A549 (cell line): Measurements from ENCODE around the gene BCKDHA. TPM values are rescaled to one million over a fixed set of nuclear protein-coding genes. Genes with fewer than 3 reads are reported as not detected.
A peak's percentile ranks its signal among the peaks of the same experiment; 100 is the strongest.

Source experiments
- ATAC-seq, 2 experiments: fragments of 200-7000 bp in 1 of 2; fragments of >200 bp in 1 of 2; cut with Nextera tagmentation in 1 of 2; cut with Tn5 transposase in 1 of 2; 3 replicates each; pipeline versions ENCODE4 v1.8.0 to v1.9.1; 2018 to 2020; ENCODE audit warnings: mild to moderate bottlenecking in 1 of 2, moderate library complexity in 1 of 2
- CTCF ChIA-PET: fragments of 300-600 bp; sonication (Branson Sonifier 250); formaldehyde crosslinking; extraction: SDS; loops from one replicate; lab custom pipeline; 2021; ENCODE audit warnings: antibody characterized with exemption, inconsistent platforms; lab: Yijun Ruan, JAX
- POLR2A ChIA-PET: fragments of 350-600 bp; formaldehyde crosslinking; extraction: SDS; loops from one replicate; lab custom pipeline; 2021; ENCODE audit warnings: antibody characterized with exemption, inconsistent platforms; lab: Yijun Ruan, JAX
- DNase-seq, 2 experiments: peaks; one replicate each; pipeline versions ENCODE4 v3.0.0 to v3.0.0-alpha.2; 2011 to 2016; ENCODE audit warnings: low read depth in 1 of 2, low spot score in 1 of 2
- FAIRE-seq: peaks from 2 replicates; lab custom pipeline; 2011; peaks lifted over from hg19 to GRCh38; lab: Jason Lieb, UNC
- H3K27ac ChIP-seq, 2 experiments: fragments of >200 bp; sonication (Bioruptor Twin); formaldehyde crosslinking; 3 replicates each; pipeline ENCODE4 v1.5.1; 2016 to 2017
- H3K4me1 ChIP-seq: fragments of >200 bp; sonication (Bioruptor Twin); formaldehyde crosslinking; 3 replicates; pipeline ENCODE4 v1.6.1; 2016
- H3K4me2 ChIP-seq: fragments of >200 bp; sonication (Bioruptor Twin); formaldehyde crosslinking; 3 replicates; pipeline ENCODE4 v1.6.1; 2016
- H3K4me3 ChIP-seq: fragments of >200 bp; sonication (Bioruptor Twin); formaldehyde crosslinking; 3 replicates; pipeline ENCODE4 v1.5.1; 2016
- H3K9me3 ChIP-seq: fragments of >200 bp; sonication (Bioruptor Twin); formaldehyde crosslinking; 3 replicates; pipeline ENCODE4 v1.6.1; 2016
- BHLHE40 ChIP-seq: IDR thresholded peaks from 2 replicates; pipeline ENCODE4 v1.6.1; 2012; ENCODE audit warnings: low read depth, low read length, inconsistent platforms
- CEBPB ChIP-seq, 2 experiments: fragments of >200 bp in 1 of 2; sonication (Bioruptor Twin) in 1 of 2; formaldehyde crosslinking in 1 of 2; IDR thresholded peaks; 2 replicates each; pipeline ENCODE4 v1.6.1; 2012 to 2016
- CHD2 ChIP-seq: fragments of 150-350 bp; IDR thresholded peaks from 2 replicates; pipeline ENCODE4 v1.6.1; 2014; ENCODE audit warnings: low read length; ENCODE audit not compliant: partially characterized antibody
- E2F6 ChIP-seq: IDR thresholded peaks from 2 replicates; pipeline ENCODE4 v1.6.1; 2012; ENCODE audit warnings: low read depth, borderline replicate concordance
- ESRRA ChIP-seq: fragments of 150-350 bp; IDR thresholded peaks from 2 replicates; pipeline ENCODE4 v1.6.1; 2014; ENCODE audit warnings: mild to moderate bottlenecking, low read length, borderline replicate concordance
- FOXS1 ChIP-seq: fragments of 250-450 bp; sonication (Bioruptor Pico); IDR thresholded peaks from 2 replicates; pipeline ENCODE4 v1.5.0; 2020; ENCODE audit warnings: mild to moderate bottlenecking, moderate library complexity
- HES2 ChIP-seq: fragments of >200 bp; sonication (Bioruptor Twin); formaldehyde crosslinking; IDR thresholded peaks from 2 replicates; pipeline ENCODE4 v1.6.1; 2016
- HMGXB4 ChIP-seq: fragments of 250-450 bp; sonication (Bioruptor Pico); IDR thresholded peaks from 2 replicates; pipeline ENCODE4 v1.5.0; 2021; ENCODE audit warnings: mild to moderate bottlenecking, moderate library complexity, borderline replicate concordance
- HOXB5 ChIP-seq: fragments of 250-450 bp; sonication (Bioruptor Pico); IDR thresholded peaks from 2 replicates; pipeline ENCODE4 v1.5.0; 2020; ENCODE audit warnings: mild to moderate bottlenecking, moderate library complexity
- JUN ChIP-seq, 2 experiments: fragments of >200 bp; sonication (Bioruptor Twin); formaldehyde crosslinking; IDR thresholded peaks; 2 replicates in 1 of 2; 3 replicates in 1 of 2; pipeline ENCODE4 v1.6.1; 2016 to 2017
- JUNB ChIP-seq: fragments of >200 bp; sonication (Bioruptor Twin); formaldehyde crosslinking; IDR thresholded peaks from 2 replicates; pipeline ENCODE4 v1.6.1; 2016
- KDM1A ChIP-seq: fragments of 200-600 bp; sonication (generic); IDR thresholded peaks from 2 replicates; pipeline ENCODE4 v1.6.1; 2016; ENCODE audit warnings: low read depth, mild to moderate bottlenecking
- KDM5A ChIP-seq: fragments of 200-600 bp; sonication (generic); IDR thresholded peaks from 2 replicates; pipeline ENCODE4 v1.6.1; 2016; ENCODE audit warnings: antibody characterized with exemption, mild to moderate bottlenecking
- MAFK ChIP-seq: fragments of 450-650 bp; IDR thresholded peaks from 2 replicates; pipeline ENCODE4 v1.6.1; 2014; ENCODE audit not compliant: partially characterized antibody
- NPAS2 ChIP-seq: fragments of 250-450 bp; sonication (Bioruptor Pico); IDR thresholded peaks from 2 replicates; pipeline ENCODE4 v1.8.0; 2022; ENCODE audit warnings: mild to moderate bottlenecking, moderate library complexity, borderline replicate concordance
- PHF8 ChIP-seq: fragments of 200-600 bp; sonication (generic); IDR thresholded peaks from 2 replicates; pipeline ENCODE4 v1.6.1; 2016; ENCODE audit warnings: low read depth, mild to moderate bottlenecking, antibody characterized with exemption, moderate library complexity, borderline replicate concordance
- POLR2A ChIP-seq: IDR thresholded peaks from 2 replicates; pipeline ENCODE4 v1.6.1; 2012; ENCODE audit warnings: mild to moderate bottlenecking, low read length
- POLR2AphosphoS2 ChIP-seq: conservative IDR thresholded peaks from 2 replicates; pipeline ENCODE4 v1.6.1; 2012; ENCODE audit warnings: low read length, improper control_type of control experiment, inconsistent platforms
- RAD21 ChIP-seq, 2 experiments: fragments of >200 bp in 1 of 2; sonication (Bioruptor Twin) in 1 of 2; formaldehyde crosslinking in 1 of 2; IDR thresholded peaks in 1 of 2; conservative IDR thresholded peaks in 1 of 2; 2 replicates in 1 of 2; 3 replicates in 1 of 2; pipeline ENCODE4 v1.6.1; 2012 to 2018; ENCODE audit warnings: inconsistent platforms in 1 of 2
- RNF2 ChIP-seq: fragments of 200-600 bp; sonication (generic); IDR thresholded peaks from 2 replicates; pipeline ENCODE4 v1.6.1; 2016; ENCODE audit warnings: low read depth, mild to moderate bottlenecking, antibody characterized with exemption, moderate library complexity, borderline replicate concordance
- WGBS: methylation state at CpG from one replicate; pipeline ENCODE4 v1.1.6; 2017; ENCODE audit errors: missing lambda C conversion rate; 5-methylcytosine and 5-hydroxymethylcytosine counted together
- polyA plus RNA-seq, 4 experiments: library from polyadenylated mRNA; depleted of rRNA in 3 of 4; stranded (reverse); fragments of >200 nt; fragmentation: RNase III in 1 of 4; extraction: RNeasy Plus Mini Kit Qiagen cat#74134 plus additional on column Dnase treatment in 1 of 4; gene quantifications; 2 replicates in 3 of 4; 3 replicates in 1 of 4; pipeline ENCODE4 v1.2.3, GENCODE V29; 2011 to 2017

BCKDHA gene
- polyA plus RNA-seq, 2 of the 4 experiments (the other 2 are of a cell fraction), result 42.9 to 44.4 TPM

DNA sequence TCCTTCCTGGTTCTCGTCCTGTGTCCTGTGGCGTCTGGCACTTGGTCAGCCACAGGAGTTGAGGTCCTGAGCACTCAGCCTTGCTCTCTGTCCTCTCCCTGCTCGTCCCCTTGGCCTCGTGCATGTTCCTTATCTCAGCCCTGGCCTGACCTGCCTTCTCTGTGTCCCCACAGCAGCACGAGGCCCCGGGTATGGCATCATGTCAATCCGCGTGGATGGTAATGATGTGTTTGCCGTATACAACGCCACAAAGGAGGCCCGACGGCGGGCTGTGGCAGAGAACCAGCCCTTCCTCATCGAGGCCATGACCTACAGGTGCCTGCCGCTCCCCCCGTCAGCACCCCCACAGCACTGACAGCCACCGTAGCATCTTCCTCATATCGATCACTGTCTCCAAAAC, 24.8 kb downstream of the BCKDHA start:
- no peaks in the 10 kb centered on the region for H3K4me1 ChIP-seq
- POLR2A ChIA-PET, result no interaction called here
- ATAC-seq, result no peak
- no peak for TF ChIP-seq POLR2AphosphoS2
- TF ChIP-seq CHD2, result no peak
- no peak for TF ChIP-seq HMGXB4 (CRISPR knock-in tag)
- no peak for TF ChIP-seq ESRRA
- no peak for TF ChIP-seq FOXS1 (CRISPR knock-in tag)
- TF ChIP-seq, all 56 proteins: peak for 0
- FAIRE-seq (no peak), DNase-seq (no peak)
- H3K9me3 ChIP-seq, result no peaks in the 10 kb centered on the region
- CTCF ChIA-PET, result interaction anchor here (0.6 to 3.8 kb wide), 7 partner anchors 9 to 150 kb away, joined by 3 to 13 read pairs (median 9); partner anchors contain the start of gene DMAC2
- no peak overlapping the region for H3K4me2 ChIP-seq
- no peak overlapping the region for H3K27ac ChIP-seq
- H3K4me3 ChIP-seq, result no peak overlapping the region
- WGBS, result 81% methylated on average over 18 of the region's 18 CpGs

DNA sequence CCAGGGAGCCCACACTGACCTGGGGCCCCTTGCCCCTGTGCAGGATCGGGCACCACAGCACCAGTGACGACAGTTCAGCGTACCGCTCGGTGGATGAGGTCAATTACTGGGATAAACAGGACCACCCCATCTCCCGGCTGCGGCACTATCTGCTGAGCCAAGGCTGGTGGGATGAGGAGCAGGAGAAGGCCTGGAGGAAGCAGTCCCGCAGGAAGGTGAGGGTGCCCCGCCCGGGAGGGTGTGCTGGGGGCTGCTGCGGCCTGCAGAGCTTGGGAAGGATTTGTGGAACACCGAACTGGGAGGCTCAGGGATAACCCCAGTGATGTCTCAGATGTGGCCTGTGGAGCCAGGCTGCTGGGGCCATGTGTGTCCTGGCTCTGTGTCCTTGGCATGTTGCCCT, 25.3 kb downstream of the BCKDHA start:
- ChIA-PET CTCF (interaction anchor here (0.6 to 3.8 kb wide), 8 partner anchors 9 to 413 kb away, joined by 3 to 13 read pairs (median 4); no protein-coding TSS in a partner anchor), POLR2A (interaction anchor here (1.9 kb wide), 1 partner anchor 17 kb away, joined by 12 read pairs; the partner anchor contains the start of gene DMAC2)
- Histone ChIP-seq H3K27ac (no peak overlapping the region), H3K4me3 (no peak overlapping the region), H3K4me2 (no peak overlapping the region), H3K9me3 (no peaks in the 10 kb centered on the region), H3K4me1 (no peaks in the 10 kb centered on the region)
- DNase-seq (no peak), FAIRE-seq (no peak)
- 96% methylated on average over 11 of the region's 12 CpGs for WGBS
- no peak for TF ChIP-seq POLR2A
- TF ChIP-seq E2F6, result no peak
- no peak for TF ChIP-seq HES2
- TF ChIP-seq RAD21 (conservative IDR thresholded peaks at IDR 0.05 in 1 of 2, IDR thresholded peaks at IDR 0.05 in 1 of 2), result no peak
- TF ChIP-seq JUN (IDR thresholded peaks at IDR 0.05), result no peak
- no peak for TF ChIP-seq BHLHE40
- TF ChIP-seq PHF8, result no peak
- TF ChIP-seq KDM5A, result no peak
- no peak for TF ChIP-seq JUNB
- TF ChIP-seq MAFK, result no peak
- TF ChIP-seq HOXB5 (CRISPR knock-in tag), result no peak
- TF ChIP-seq RNF2, result no peak
- TF ChIP-seq CEBPB (IDR thresholded peaks at IDR 0.05), result no peak
- TF ChIP-seq, all 56 proteins: peak for 0
- no peak for ATAC-seq

DNA sequence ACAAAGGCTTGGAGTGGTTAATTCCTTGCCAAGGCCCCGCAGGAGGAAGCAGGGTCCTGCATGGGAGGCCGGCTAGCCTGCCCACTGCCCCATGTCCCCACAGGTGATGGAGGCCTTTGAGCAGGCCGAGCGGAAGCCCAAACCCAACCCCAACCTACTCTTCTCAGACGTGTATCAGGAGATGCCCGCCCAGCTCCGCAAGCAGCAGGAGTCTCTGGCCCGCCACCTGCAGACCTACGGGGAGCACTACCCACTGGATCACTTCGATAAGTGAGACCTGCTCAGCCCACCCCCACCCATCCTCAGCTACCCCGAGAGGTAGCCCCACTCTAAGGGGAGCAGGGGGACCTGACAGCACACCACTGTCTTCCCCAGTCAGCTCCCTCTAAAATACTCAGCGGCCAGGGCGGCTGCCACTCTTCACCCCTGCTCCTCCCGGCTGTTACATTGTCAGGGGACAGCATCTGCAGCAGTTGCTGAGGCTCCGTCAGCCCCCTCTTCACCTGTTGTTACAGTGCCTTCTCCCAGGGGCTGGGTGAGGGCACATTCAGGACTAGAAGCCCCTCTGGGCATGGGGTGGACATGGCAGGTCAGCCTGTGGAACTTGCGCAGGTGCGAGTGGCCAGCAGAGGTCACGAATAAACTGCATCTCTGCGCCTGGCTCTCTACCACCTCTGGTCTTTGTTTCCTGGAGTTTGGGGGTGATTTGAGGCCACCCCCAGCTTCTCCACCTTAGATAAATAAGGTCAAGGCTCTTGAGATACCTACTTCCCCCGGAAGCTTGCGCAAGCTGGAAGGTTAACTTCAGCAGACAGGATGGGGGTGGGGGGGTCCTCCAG, 26.9 kb downstream of the BCKDHA start:
- POLR2A ChIA-PET, result interaction anchor here (1.2 to 1.9 kb wide), 2 partner anchors 15 to 60 kb away, joined by 6 to 12 read pairs; partner anchors contain the start of gene DMAC2
- H3K4me2 ChIP-seq, result no peak overlapping the region
- WGBS, result 86% methylated on average over 21 of the region's 21 CpGs
- H3K4me3 ChIP-seq, result no peak overlapping the region
- DNase-seq (no peak), ATAC-seq (no peak), FAIRE-seq (no peak)
- H3K4me1 ChIP-seq, result no peaks in the 10 kb centered on the region
- H3K9me3 ChIP-seq, result no peaks in the 10 kb centered on the region
- TF ChIP-seq CEBPB (IDR thresholded peaks at IDR 0.05) (peak in 1 of 2 experiments; percentile 57; a peak in 2 of 4 replicates), KDM1A (no peak), HOXB5 (CRISPR knock-in tag) (no peak), NPAS2 (CRISPR knock-in tag) (no peak)
- no peak overlapping the region for H3K27ac ChIP-seq
- CTCF ChIA-PET, result interaction anchor here (0.6 to 3.8 kb wide), 14 partner anchors 8 to 411 kb away, joined by 3 to 13 read pairs (median 4); partner anchors contain the start of gene DMAC2
